SK-N-MC (cell line): ENCODE results near the gene CES3.
"Not testable (repeated sequence)": the region's sequence is repeated elsewhere in the genome, so short reads cannot be mapped to it uniquely, and the experiment has no call there.

Experiments
- EZH2 ChIP-seq: fragments of 200-600 bp; sonication (generic); IDR thresholded peaks from one replicate; pipeline ENCODE4 v1.6.1; 2017; ENCODE audit warnings: antibody characterized with exemption
- POLR2AphosphoS5 ChIP-seq: IDR thresholded peaks from 2 replicates; pipeline ENCODE4 v1.6.1; 2012; ENCODE audit warnings: mild to moderate bottlenecking, low read depth, low read length, borderline replicate concordance

- TF ChIP-seq POLR2AphosphoS5, EZH2: not testable (repeated sequence)
Observed at GRCh38 chr16:66974932-66975246, 13.8 kb downstream of the CES3 start.
